DMS79 treated with DMSO at 0.1 percent for 48 hours (cell line): Measurements from ENCODE around the gene UBE2D2.

Experiments used
- DNase-seq: peaks from one replicate; lab custom pipeline; 2025; lab: John Stamatoyannopoulos, UW

The UBE2D2 gene

GRCh38 chr5:139676951-139677735 is 116.0 kb downstream of the UBE2D2 start:
- DNase-seq: no peak
